ENCODE results near the gene AP3S2. TPM values are rescaled to one million over a fixed set of nuclear protein-coding genes. Genes with fewer than 3 reads are reported as not detected.

The AP3S2 gene
- total RNA-seq, 1 experiment from 2014 or later = 23.3 TPM

- no peak for TF ChIP-seq YY1 (IDR thresholded peaks at IDR 0.05; ENCODE audit: extremely low read depth, insufficient replicate concordance, low read depth, low read length)
- TF ChIP-seq SP1 (IDR thresholded peaks at IDR 0.05; ENCODE audit: low read depth) = no peak
- no peak for TF ChIP-seq FOSL1 (IDR thresholded peaks at IDR 0.05; ENCODE audit: low read depth)
- TF ChIP-seq CBX3 (IDR thresholded peaks at IDR 0.05; ENCODE audit: low read depth) = no peak
Measured at GRCh38 chr15:89903015-89903857, 9.4 kb upstream of the AP3S2 start (continued).

- BruUV-seq (replicated peaks) = no TSS peak
- Histone ChIP-seq H3K4me1 (ENCODE audit: control insufficient read depth in 1 of 2, insufficient read depth in 2 of 2, low read length in 2 of 2) (peaks cover 0 to 7% of the 10 kb centered on the region in 2 experiments; a peak in 1 of 4 replicates), H3K9ac (ENCODE audit: low read length) (no peak overlapping the region), H3K36me3 (ENCODE audit: control insufficient read depth in 1 of 2, insufficient read depth in 2 of 2, low read length in 2 of 2) (no peaks in the 10 kb centered on the region), H3K9me3 (ENCODE audit: control insufficient read depth in 1 of 2, insufficient read depth in 1 of 2, low read depth in 1 of 2, low read length in 2 of 2) (no peaks in the 10 kb centered on the region), H3K4me3 (replicated peaks in 1 of 2; ENCODE audit: low read depth in 1 of 2, low read length in 2 of 2) (no peak overlapping the region), H3K27ac (ENCODE audit: low read depth, low read length) (no peak overlapping the region), H3K4me2 (ENCODE audit: low read length) (no peak overlapping the region), H2AFZ (ENCODE audit: low read depth, low read length, poor library complexity, severe bottlenecking) (no peak overlapping the region), H3K79me2 (ENCODE audit: insufficient read depth, low read length) (no peaks in the 10 kb centered on the region), H3K9me2 (ENCODE audit: insufficient read depth) (no peaks in the 10 kb centered on the region), H3K27me3 (ENCODE audit: insufficient read depth, low read length) (no peaks in the 10 kb centered on the region), H4K20me1 (ENCODE audit: insufficient read depth) (no peaks in the 10 kb centered on the region)
- no peak for TF ChIP-seq EGR1 (IDR thresholded peaks at IDR 0.05; ENCODE audit: low read depth)
- no peak for TF ChIP-seq ZFX (IDR thresholded peaks at IDR 0.05)
- no peak for TF ChIP-seq TCF7L2 (IDR thresholded peaks at IDR 0.05; ENCODE audit: borderline replicate concordance, extremely low read depth, insufficient read depth, insufficient read length)
- no peak for TF ChIP-seq JUND (IDR thresholded peaks at IDR 0.05)
- TF ChIP-seq ZBTB33 (IDR thresholded peaks at IDR 0.05; ENCODE audit: extremely low read depth, insufficient replicate concordance, low read length) = no peak
- no peak for TF ChIP-seq RAD21 (IDR thresholded peaks at IDR 0.05; ENCODE audit: low read depth)
- no peak for TF ChIP-seq EZH2 (IDR thresholded peaks at IDR 0.05)
- TF ChIP-seq POLR2A (IDR thresholded peaks at IDR 0.05; ENCODE audit: borderline replicate concordance, extremely low read depth, insufficient read depth, insufficient read length) = no peak
- no peak for TF ChIP-seq SP1 (IDR thresholded peaks at IDR 0.05; ENCODE audit: low read depth)
- TF ChIP-seq MAX (IDR thresholded peaks at IDR 0.05) = no peak
- no peak for TF ChIP-seq CBX3 (IDR thresholded peaks at IDR 0.05; ENCODE audit: low read depth)
- no peak for TF ChIP-seq POLR2AphosphoS5 (IDR thresholded peaks at IDR 0.05; ENCODE audit: low read depth, low read length)
- TF ChIP-seq ATF3 (IDR thresholded peaks at IDR 0.05) = no peak
- no peak for TF ChIP-seq ZNF274 (IDR thresholded peaks at IDR 0.05; ENCODE audit: low read depth, low read length)
- ChIA-PET POLR2A (no interaction called here), CTCF (no interaction called here), RAD21 (ENCODE audit: low non-redundant PET in 1 of 2, low total read pairs in 2 of 2, uncharacterized antibody in 2 of 2, unreplicated experiment in 2 of 2) (no interaction called here)
- intact Hi-C loops (cut with micrococcal nuclease) = no loop called here
- no peak for DNase-seq (ENCODE audit: low read depth, low spot score)
- ATAC-seq = no peak
Measured at GRCh38 chr15:89900849-89901248, 7.1 kb upstream of the AP3S2 start.
